Measurements from ENCODE around the gene HDAC4. TPM values are rescaled to one million over a fixed set of nuclear protein-coding genes. Genes with fewer than 3 reads are reported as not detected.

The HDAC4 gene
- total and polyA plus RNA-seq, 2 of the 8 experiments (the other 6 are each of a cell fraction or from before 2014, with no cell fraction given) = 15.4 to 31.5 TPM

DNA sequence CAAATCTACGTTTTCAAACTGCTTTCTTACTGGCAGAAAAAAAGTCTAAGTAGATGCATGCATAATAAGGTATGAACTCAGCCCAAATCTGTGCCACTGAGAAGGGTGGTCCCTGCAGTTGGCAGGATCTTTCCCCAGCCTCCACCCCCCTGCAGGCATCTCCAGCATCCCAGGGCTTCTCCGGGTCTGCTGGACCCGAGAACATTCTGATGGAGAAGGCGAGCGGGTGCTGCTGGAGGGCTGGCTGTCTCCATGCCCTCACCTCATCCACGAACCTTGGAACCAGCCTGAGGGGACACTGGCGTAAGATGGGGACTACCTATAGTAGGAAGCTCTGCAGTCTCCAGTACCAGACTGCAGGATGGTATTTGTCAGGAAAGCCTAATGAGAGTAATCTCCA is 198.9 kb downstream of the HDAC4 start:
- Histone ChIP-seq H2AFZ (ENCODE audit: low read length) (no peak overlapping the region), H4K8ac (ENCODE audit: extremely low read depth, insufficient read depth, low read length) (no peak overlapping the region; the same call in 1 of the 2 replicates), H4K91ac (replicated peaks; ENCODE audit: insufficient read length, low read length) (no peak overlapping the region), H3K9ac (replicated peaks in 1 of 4; ENCODE audit: extremely low read depth in 1 of 4, low read depth in 3 of 4, low read length in 3 of 4) (no peak overlapping the region), H3K23ac (ENCODE audit: insufficient read length) (no peak overlapping the region), H2BK20ac (ENCODE audit: low read length) (no peak overlapping the region), H3K18ac (ENCODE audit: extremely low read depth, low read length) (no peak overlapping the region), H3K4me1 (replicated peaks in 1 of 4; ENCODE audit: control insufficient read depth in 3 of 4, insufficient read depth in 4 of 4, low read length in 3 of 4) (peaks cover 0 to 12% (median 2%) of the 10 kb centered on the region in 4 experiments; a peak in 3 of 7 replicates), H3K14ac (ENCODE audit: insufficient read length) (no peak overlapping the region), H3K4ac (replicated peaks; ENCODE audit: insufficient read length, low read depth, low read length) (no peak overlapping the region), H3K9me3 (ENCODE audit: insufficient read depth in 2 of 2, low read depth in 1 of 2, low read length in 1 of 2) (no peaks in the 10 kb centered on the region), H3K4me3 (ENCODE audit: extremely low read depth in 1 of 4, insufficient read depth in 2 of 4, low read depth in 3 of 4, low read length in 4 of 4) (no peak overlapping the region), H4K20me1 (replicated peaks in 1 of 2; ENCODE audit: control insufficient read depth in 1 of 2, insufficient read depth in 2 of 2, low read length in 2 of 2) (peaks cover 3 to 10% of the 10 kb centered on the region in 2 experiments), H3K27me3 (replicated peaks in 1 of 4; ENCODE audit: control insufficient read depth in 3 of 4, extremely low read depth in 1 of 4, insufficient read depth in 3 of 4, low read length in 3 of 4) (no peaks in the 10 kb centered on the region), H2BK120ac (replicated peaks; ENCODE audit: low read depth, low read length) (no peak overlapping the region), H2BK12ac (ENCODE audit: low read depth, low read length) (no peak overlapping the region), H3K56ac (replicated peaks; ENCODE audit: insufficient read length, low read depth, low read length) (no peak overlapping the region), H2BK15ac (ENCODE audit: low read length) (no peak overlapping the region), H3K27ac (ENCODE audit: low read depth, low read length) (no peak overlapping the region), H3K36me3 (ENCODE audit: control insufficient read depth in 2 of 4, insufficient read depth in 4 of 4, low read length in 3 of 4) (peaks cover 0 to 3% (median under 1%) of the 10 kb centered on the region in 4 experiments; a peak in 3 of 8 replicates), H3K79me1 (ENCODE audit: low read depth, low read length) (0 out of 2 replicates have a peak, but pooled peaks cover 4% of the 10 kb centered on the region), H2BK5ac (ENCODE audit: low read depth, low read length) (no peak overlapping the region), H3K4me2 (ENCODE audit: insufficient read depth in 1 of 2, low read depth in 2 of 2, low read length in 2 of 2) (no peak overlapping the region), H3K23me2 (ENCODE audit: low read depth, low read length) (no peaks in the 10 kb centered on the region; the same call in 1 of the 2 replicates), H4K5ac (ENCODE audit: insufficient read length, low read depth, low read length) (no peak overlapping the region), H3K79me2 (ENCODE audit: control insufficient read depth in 1 of 2, insufficient read depth in 2 of 2, low read length in 2 of 2) (peaks cover 0 to 41% of the 10 kb centered on the region in 2 experiments; a peak in 2 of 4 replicates), H2AK5ac (ENCODE audit: low read depth, low read length) (no peak overlapping the region)
- FAIRE-seq = no peak
- no peak for DNase-seq (ENCODE audit: low read depth in 1 of 2, low spot score in 2 of 2)
- ChIA-PET POLR2A (ENCODE audit: partially characterized antibody) (no interaction called here), CTCF (ENCODE audit: partially characterized antibody) (interaction anchor here (0.8 to 2.0 kb wide), 4 partner anchors 8 to 57 kb away, joined by 3 to 7 read pairs (median 6); no protein-coding TSS in a partner anchor)
- WGBS, 2 experiments (ENCODE audit: extremely low coverage in 1 of 2, insufficient coverage in 1 of 2, insufficient read length in 1 of 2, insufficient replicate concordance in 2 of 2, low coverage in 1 of 2, low lambda C conversion rate in 2 of 2, missing lambda C conversion rate in 1 of 2) = 82% methylated on average over 7 of the region's 7 CpGs; no CpG with 5 or more reads in 1 of the 2 experiments
- no peak for TF ChIP-seq RBBP5 (IDR thresholded peaks at IDR 0.05; ENCODE audit: borderline replicate concordance, low read depth, low read length)

Data from H1 (cell line).